ENCODE results near the gene PLEKHN1.
"Not testable (repeated sequence)": the region's sequence is repeated elsewhere in the genome, so short reads cannot be mapped to it uniquely, and the experiment has no call there.

The PLEKHN1 gene

DNA sequence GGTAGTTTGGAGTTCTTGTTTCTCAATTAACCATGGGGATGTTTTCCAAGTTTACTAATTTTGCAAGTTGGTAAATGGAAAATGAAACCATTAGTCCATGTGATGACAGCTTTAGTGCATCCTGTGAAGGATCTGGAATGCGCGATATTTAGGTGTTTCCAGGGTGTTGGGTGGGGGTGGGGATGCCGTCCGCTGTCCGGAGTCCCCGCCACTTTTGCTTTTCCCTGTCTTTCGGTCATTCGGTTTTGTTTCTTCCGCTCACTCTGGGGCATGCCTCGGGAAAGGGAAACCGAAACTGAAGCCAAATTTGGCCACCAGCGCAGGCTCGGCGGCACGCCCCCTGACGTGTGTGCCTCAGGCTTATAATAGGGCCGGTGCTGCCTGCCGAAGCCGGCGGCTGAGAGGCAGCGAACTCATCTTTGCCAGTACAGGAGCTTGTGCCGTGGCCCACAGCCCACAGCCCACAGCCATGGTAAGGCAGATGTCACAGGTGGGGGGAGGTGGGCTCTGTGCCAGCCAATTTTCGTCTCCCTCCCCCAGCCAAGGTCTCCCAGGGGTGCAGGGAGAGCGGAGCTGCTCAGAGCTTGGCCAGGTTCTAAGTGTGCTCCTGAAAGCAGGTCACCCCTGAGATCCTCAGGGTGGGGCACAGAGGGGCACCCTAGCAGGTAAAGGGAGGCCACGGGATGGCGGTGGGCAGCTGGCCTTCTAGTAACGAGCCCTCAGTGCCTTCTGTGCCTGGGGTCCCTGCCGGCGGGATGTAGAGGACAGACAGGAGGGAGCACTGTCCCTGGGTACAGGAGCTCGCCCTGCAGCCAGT, 47.0 kb downstream of the PLEKHN1 start, which contains the start of gene ISG15:
Gene ISG15 (plus strand): TSS at position 393 of the 817 bp plus-strand sequence. CDS start 77 bp downstream, at position 470.
- peak; percentile 71 for DNase-seq (ENCODE audit: low spot score)

- no peak for DNase-seq (ENCODE audit: low spot score)
These were observed 47.8 kb downstream of the PLEKHN1 start for GRCh38 chr1:1013922-1014648.

- DNase-seq (ENCODE audit: low spot score): no peak
These were observed 48.8 kb downstream of the PLEKHN1 start for GRCh38 chr1:1014799-1015681.

DNA sequence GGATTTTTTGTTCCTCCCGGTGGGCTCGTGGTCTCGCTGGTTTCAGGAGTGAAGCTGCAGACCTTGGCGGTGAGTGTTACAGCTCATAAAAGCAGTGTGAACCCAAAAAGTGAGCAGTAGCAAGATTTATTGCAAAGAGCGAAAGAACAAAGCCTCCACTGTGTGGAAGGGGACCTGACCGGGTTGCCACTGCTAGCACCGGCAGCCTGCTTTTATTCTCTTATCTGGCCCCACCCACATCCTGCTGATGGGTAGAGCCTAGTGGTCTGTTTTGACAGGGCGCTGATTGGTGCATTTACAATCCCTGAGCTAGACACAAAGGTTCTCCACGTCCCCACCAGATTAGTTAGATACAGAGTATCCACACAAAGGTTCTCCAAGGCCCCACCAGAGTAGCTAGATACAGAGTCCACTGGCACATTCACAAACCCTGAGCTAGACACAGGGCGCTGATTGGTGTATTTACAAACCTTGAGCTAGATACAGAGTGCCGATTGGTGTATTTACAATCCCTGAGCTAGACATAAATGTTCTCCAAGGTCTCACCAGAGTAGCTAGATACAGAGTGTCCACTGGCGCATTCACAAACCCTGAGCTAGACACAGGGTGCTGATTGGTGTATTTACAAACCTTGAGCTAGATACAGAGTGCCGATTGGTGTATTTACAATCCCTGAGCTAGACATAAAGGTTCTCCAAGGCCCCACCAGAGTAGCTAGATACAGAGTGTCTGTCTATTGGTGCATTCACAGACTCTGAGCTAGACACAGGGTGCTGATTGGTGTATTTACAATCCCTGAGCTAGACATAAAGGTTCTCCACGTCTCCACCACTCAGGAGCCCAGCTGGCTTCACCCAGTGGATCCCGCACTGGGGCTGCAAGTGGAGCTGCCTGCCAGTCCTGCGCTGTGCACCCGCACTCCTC, 51.4 kb downstream of the PLEKHN1 start:
- DNase-seq (ENCODE audit: low spot score): not testable (repeated sequence)

DNA sequence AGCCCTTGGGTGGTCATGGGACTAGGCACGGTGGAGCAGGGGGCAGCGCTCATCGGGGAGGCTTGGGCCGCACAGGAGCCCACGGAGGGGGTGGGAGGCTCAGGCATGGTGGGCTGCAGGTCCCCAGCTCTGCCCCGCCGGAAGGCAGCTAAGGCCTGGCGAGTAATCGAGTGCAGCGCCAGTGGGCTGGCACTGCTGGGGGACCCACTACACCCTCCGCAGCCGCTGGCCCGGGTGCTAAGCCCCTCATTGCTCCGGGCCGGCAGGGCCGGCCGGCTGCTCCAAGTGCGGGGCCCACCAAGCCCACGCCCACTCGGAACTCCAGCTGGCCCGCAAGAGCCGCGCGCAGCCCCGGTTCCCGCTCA, 52.0 kb downstream of the PLEKHN1 start:
- DNase-seq (ENCODE audit: low spot score): not testable (repeated sequence)

DNA sequence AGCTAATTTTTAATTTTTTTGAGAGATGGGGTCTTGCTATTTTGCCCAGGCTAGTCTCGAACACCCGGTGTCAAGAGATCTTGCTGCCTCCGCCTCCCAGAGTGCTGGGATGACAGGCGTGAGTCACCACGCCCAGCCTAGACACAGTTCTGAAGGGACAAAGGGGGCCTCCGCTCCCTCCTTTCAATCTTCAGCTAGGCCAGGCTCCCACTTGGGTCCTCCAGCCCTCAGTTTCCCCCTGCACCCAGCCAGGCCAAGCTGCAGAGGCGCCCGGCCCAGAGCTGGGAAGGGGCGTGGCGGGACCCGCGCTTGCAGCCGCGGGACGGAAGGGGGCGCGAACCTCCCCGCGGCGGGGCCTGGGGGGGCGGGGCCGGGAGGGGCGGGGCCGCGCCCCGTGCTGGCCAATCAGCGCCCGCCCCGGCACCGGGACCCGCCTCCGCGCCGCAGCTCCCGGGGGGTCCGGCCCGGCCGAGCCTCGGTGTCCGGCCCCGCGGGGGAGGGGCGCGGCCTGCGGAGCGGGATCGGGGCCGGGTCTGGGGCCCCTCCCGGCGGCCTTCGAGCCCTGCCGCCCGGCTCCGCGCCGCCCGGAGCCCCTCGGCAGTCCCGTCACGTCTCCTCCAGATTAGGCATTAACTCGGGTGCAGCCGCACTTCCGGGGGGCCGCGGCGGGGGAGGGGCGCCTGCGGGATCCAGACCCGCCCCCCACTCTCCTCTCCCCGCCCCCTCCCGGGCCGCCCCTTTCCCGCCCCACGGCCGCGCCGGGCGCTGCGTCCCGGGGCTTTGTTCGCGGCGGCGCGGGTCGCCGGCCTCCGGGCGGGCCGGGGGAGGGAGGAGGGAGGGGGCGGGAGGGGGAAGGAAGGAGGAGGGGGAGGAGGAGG, 53.1 kb downstream of the PLEKHN1 start:
- DNase-seq (ENCODE audit: low spot score): peak; percentile 90

GRCh38 chr1:1020000-1020404, 53.7 kb downstream of the PLEKHN1 start, which contains the start of gene AGRN:
Gene AGRN, plus strand, starts transcription at chr1:1020120. Its CDS starts 53 bp downstream, at chr1:1020173.
- DNase-seq (ENCODE audit: low spot score): peak; percentile 57

DNA sequence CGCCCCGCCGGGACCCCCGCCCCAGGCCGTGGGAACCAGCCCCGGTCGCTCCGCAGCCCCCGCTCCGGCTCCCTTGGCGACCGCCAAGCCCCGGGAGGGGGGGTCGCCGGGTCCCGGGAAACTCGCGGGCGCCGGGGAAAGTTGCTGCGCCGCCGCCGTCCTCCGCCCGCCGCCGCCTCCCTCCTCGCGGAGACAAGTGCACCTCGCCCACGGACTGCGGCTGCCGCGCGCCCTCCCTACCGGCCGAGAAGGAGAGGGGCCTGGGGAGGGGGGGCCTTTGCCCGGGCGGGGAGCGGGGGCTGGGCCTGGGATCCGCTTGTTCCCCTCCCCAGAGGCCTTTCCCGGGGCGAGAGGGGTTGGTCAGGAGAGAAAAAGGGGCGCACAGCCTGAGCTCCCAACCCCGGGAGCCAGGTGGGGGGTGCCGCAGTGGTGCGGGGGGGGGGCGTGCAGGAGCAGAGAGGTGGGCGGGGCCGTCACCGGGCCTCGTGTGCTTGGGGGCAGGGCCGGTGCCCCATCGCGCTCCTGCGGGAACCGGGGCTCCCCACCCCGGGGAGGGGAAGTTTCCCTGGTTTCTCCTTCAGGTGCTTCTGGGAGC, 54.2 kb downstream of the PLEKHN1 start:
- DNase-seq (ENCODE audit: low spot score): no peak

DNA sequence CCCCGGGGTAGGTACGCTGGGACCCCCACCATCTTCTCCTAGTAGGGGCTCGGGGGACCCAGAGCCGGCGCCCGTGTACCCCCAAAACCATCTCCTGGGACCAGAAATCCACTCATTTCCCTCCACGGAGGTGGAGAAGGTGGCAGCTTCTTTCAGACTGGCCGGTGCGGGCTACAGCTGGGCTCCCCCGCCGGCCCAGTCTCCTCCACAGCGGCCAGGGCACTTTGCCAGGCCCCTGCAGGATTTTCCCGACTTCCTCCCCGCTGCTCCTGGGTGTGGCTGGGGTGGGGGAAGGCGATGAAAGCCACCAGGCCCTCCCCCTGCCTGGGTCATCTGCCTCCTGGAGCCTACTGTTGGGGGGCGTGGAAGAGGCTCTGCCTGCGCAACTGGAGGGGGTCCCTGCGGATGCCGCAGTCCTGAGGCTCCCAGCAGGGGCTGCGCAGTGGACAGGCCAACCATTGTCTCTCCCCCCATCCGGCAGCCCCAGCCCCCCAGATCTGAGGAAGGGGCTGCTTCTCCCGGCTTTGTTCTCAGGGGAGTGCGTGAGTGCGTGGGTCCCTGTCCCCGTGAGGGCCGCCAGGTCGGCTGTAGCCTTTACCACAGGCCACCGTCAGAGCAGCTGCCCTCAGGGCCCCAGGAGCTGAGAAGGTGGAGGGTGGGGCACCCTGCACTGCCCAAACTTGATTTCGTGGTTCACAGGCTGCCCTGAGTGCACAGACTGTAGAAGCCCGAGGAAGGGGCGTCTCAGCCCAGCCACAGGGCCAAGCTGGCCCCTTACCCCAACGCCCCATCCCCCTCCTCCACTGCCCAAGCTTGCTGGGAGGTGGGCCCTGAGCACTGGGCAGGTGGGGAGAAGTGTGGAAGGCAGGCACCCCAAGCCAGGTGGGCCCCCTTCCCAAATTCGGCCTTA, 55.0 kb downstream of the PLEKHN1 start:
- no peak for DNase-seq (ENCODE audit: low spot score)

- no peak for DNase-seq (ENCODE audit: low spot score)
These were observed 55.6 kb downstream of the PLEKHN1 start for GRCh38 chr1:1021920-1022259.

GRCh38 chr1:1022302-1023009, 56.2 kb downstream of the PLEKHN1 start:
- DNase-seq (ENCODE audit: low spot score): no peak

DNA sequence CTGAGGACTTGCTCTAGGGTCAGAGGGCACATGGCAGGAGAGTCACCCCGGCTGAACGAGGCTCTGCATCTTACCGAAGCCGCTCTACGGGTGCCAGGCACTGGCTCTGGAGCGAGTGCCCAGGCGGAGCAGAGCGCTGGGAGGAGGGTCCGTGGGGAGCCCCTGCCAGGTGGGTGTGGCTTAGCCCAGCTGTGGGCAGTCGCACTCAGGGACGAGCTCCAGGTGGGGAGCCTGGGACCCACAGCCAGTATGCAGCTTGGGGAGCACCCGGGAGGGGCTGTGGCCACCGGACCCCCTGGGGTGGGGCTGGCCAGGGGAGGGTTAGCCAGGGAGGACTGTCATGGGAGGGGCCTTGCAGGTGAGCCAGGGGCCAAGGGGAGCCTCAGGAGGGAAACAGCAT, 57.4 kb downstream of the PLEKHN1 start:
- no peak for DNase-seq (ENCODE audit: low spot score)

- DNase-seq (ENCODE audit: low spot score): no peak
These were observed 58.0 kb downstream of the PLEKHN1 start for GRCh38 chr1:1024149-1024770.

DNA sequence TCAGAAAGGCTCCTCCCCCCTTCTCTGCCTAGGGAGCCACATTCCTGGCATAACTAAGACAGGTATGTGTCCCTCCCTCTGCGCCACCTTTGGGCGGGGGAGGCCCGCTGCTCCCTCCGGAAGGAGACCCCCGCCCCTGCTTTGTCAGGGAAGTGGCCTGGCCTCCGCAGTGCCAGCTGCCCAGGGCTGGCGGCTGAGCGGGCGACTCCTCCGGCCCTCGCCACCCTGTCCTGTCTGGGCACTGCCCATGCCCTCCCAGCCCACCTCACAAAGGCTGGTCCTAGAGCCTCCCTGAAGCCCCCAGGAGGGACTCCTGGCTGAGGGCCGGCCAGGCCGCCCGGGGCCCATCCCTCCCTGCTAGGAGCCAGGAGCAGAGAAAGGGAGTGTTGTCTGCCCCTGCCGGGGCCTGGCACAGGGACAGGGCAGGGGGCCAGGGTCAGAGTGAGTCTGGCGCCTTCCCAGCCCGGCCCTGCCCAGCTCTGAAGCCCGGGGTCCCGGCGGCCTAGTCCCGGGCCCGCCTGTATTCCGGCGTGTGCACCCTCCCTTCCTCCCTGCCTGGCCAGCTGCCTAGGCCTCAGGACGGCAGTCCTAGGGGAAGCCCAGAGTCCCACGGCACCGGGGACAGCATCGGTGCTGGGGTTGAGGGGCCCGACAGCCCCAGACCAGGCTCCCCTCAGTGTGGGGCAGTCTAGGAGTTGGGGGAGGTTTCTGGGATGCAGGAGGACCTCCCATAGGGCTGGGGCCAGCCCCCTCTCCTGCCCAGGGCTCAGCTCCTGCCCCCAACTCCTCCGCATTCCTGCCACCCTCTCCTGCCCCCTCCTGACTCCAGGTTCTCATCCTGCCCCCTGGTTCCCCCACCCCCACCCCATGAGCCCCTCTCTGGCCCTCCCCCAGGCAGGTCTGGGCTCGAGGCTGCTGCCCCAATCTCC, 58.8 kb downstream of the PLEKHN1 start:
- no peak for DNase-seq (ENCODE audit: low spot score)
